Subcutaneous adipose tissue (tissue), 4 donors: ENCODE data around the gene CFAP74. TPM values are rescaled to one million over a fixed set of nuclear protein-coding genes. Genes with fewer than 3 reads are reported as not detected.

Experiments used
- CTCF ChIP-seq: fragments of 450-650 bp; IDR thresholded peaks from one replicate; pipeline ENCODE4 v1.5.1; 2016; ENCODE audit warnings: low read depth, mild to moderate bottlenecking, control low read depth, antibody characterized with exemption, moderate library complexity
- total RNA-seq, 4 donors: library from RNA; depleted of rRNA; stranded (reverse); fragments of >200 nt; gene quantifications; one replicate each; pipeline ENCODE4 v1.1.0, GENCODE V29; 2016

Gene CFAP74
- total RNA-seq, 4 donors from 2014 or later, result 0.16 TPM; not detected in 3

GRCh38 chr1:1921459-1921862, 82.1 kb downstream of the CFAP74 start:
- TF ChIP-seq CTCF, result no peak

GRCh38 chr1:1920608-1921458, 82.8 kb downstream of the CFAP74 start:
- no peak for TF ChIP-seq CTCF

- no peak for TF ChIP-seq CTCF
Observed at GRCh38 chr1:1920057-1920607, 83.5 kb downstream of the CFAP74 start.

GRCh38 chr1:1919304-1920056, 84.1 kb downstream of the CFAP74 start:
- no peak for TF ChIP-seq CTCF

DNA sequence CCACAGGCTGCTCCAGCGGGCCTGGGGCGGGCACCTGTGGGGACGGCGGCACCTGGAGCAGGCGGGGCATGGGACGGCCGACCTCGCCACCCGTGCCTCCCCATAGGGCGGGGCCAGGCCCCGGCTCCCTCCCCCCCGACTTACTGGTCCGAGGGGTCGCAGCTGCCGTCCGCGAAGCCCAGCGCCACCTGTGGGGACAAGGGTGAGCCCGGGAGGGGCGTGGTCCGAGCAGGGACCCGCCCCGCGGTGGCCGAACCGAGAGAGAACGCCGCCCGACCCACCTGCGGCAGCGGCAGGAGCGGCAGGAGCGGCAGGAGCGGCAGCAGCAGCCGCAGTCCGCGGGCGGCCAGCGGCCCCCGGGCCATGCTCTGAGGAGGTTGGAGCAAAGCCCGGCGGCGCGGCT, 84.7 kb downstream of the CFAP74 start, which contains the start of gene TMEM52:
Gene TMEM52 (minus strand): TSS at position 379 of the 403 bp plus-strand sequence. CDS start 14 bp downstream, at position 365.
- TF ChIP-seq CTCF, result no peak

GRCh38 chr1:1917995-1918900, 85.3 kb downstream of the CFAP74 start:
- no peak for TF ChIP-seq CTCF
